ENCODE measurements around the gene MTG2. TPM values are rescaled to one million over a fixed set of nuclear protein-coding genes. Genes with fewer than 3 reads are reported as not detected.

The MTG2 gene
- polyA plus RNA-seq, 1 donor from 2014 or later: 36.1 TPM

GRCh38 chr20:62236200-62236599 lies 53.4 kb downstream of the MTG2 start:
- peak overlapping the region; percentile 54 for H3K4me2 ChIP-seq (ENCODE audit: low read length)
- H3K79me2 ChIP-seq (replicated peaks; ENCODE audit: insufficient read depth, low read length): peaks cover 29% of the 10 kb centered on the region
- H3K9ac ChIP-seq (ENCODE audit: low read length): peak overlapping the region; percentile 75
- H3K9me3 ChIP-seq (ENCODE audit: low read length): no peaks in the 10 kb centered on the region
- no peaks in the 10 kb centered on the region for H3K9me2 ChIP-seq (ENCODE audit: insufficient read depth, low read length)
- H3F3A ChIP-seq (ENCODE audit: insufficient read depth, low read length, poor library complexity, severe bottlenecking): no peaks in the 10 kb centered on the region
- H3K27me3 ChIP-seq (ENCODE audit: insufficient read depth, low read depth, low read length): no peaks in the 10 kb centered on the region
- peak overlapping the region; percentile 63 for H2AFZ ChIP-seq (ENCODE audit: low read depth, low read length)
- H4K20me1 ChIP-seq (ENCODE audit: insufficient read depth): no peaks in the 10 kb centered on the region
- TF ChIP-seq POLR2AphosphoS5 (IDR thresholded peaks at IDR 0.05) (no peak), EZH2 (IDR thresholded peaks at IDR 0.05; ENCODE audit: borderline replicate concordance, insufficient read depth, low read length, poor library complexity, severe bottlenecking) (no peak), SMC3 (conservative IDR thresholded peaks at IDR 0.05; ENCODE audit: poor library complexity) (no peak)
- peak overlapping the region; percentile 91 for H3K27ac ChIP-seq (ENCODE audit: low read length)
- no peaks in the 10 kb centered on the region for H3K36me3 ChIP-seq (ENCODE audit: insufficient read depth, low read length)
- peak overlapping the region; percentile 57 for H3K4me3 ChIP-seq (ENCODE audit: low read length)

DNA sequence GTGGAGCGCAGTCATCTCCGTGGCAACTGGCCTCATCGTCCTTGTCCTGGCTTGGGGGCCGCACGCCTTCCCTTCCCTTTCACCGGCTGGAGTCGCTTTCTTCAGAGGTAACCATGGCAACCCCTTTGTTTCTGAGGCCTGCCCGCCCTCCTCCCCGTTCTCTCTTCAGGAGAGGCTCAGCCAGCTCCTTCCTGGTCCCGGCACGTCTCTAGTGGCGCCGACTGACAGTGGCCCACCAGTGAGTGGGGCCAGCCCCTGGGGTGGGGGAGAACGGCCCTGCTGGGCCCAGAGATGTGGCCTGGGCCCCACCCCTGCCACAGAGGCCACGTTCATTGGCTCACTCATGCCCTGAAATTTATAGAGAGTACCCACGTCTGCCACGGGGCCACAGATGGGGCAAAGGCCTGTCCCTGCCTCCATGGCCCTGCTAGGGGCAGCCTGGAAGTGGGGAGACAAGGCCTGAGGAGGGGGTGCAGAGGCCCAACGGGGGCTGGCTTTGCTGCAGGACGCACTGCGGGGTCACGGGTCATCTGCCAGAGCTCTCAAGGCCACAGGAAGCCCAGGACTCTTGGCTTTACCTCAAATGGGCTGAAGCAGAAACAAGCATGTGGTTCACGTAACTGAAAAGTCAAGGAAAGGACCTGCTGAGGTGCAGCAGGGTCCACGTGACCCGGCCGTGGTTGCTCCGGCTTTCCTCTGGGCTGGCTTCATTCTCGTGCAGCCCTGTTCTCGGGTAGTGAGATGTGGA lies 54.1 kb downstream of the MTG2 start:
- H3K36me3 ChIP-seq (ENCODE audit: insufficient read depth, low read length): no peaks in the 10 kb centered on the region
- peak overlapping the region; percentile 75 for H3K9ac ChIP-seq (ENCODE audit: low read length)
- peak overlapping the region; percentile 63 for H2AFZ ChIP-seq (ENCODE audit: low read depth, low read length)
- peaks cover 32% of the 10 kb centered on the region for H3K79me2 ChIP-seq (replicated peaks; ENCODE audit: insufficient read depth, low read length)
- peak overlapping the region; percentile 57 for H3K4me3 ChIP-seq (ENCODE audit: low read length)
- no peaks in the 10 kb centered on the region for H3K9me2 ChIP-seq (ENCODE audit: insufficient read depth, low read length)
- H4K20me1 ChIP-seq (ENCODE audit: insufficient read depth): no peaks in the 10 kb centered on the region
- TF ChIP-seq EZH2 (IDR thresholded peaks at IDR 0.05; ENCODE audit: borderline replicate concordance, insufficient read depth, low read length, poor library complexity, severe bottlenecking) (no peak), TAF1 (IDR thresholded peaks at IDR 0.05; ENCODE audit: low read depth) (no peak), MXI1 (conservative IDR thresholded peaks at IDR 0.05; ENCODE audit: poor library complexity, severe bottlenecking) (peak; percentile 40), RAD21 (conservative IDR thresholded peaks at IDR 0.05) (peak; percentile 55), SMC3 (conservative IDR thresholded peaks at IDR 0.05; ENCODE audit: poor library complexity) (peak; percentile 43), EP300 (conservative IDR thresholded peaks at IDR 0.05; ENCODE audit: poor library complexity, severe bottlenecking) (peak; percentile 61), CTCF (IDR thresholded peaks at IDR 0.05; ENCODE audit: poor library complexity, severe bottlenecking) (peak; percentile 35), POLR2AphosphoS5 (IDR thresholded peaks at IDR 0.05) (peak; percentile 50)
- TF ChIP-seq, protein P1, sequence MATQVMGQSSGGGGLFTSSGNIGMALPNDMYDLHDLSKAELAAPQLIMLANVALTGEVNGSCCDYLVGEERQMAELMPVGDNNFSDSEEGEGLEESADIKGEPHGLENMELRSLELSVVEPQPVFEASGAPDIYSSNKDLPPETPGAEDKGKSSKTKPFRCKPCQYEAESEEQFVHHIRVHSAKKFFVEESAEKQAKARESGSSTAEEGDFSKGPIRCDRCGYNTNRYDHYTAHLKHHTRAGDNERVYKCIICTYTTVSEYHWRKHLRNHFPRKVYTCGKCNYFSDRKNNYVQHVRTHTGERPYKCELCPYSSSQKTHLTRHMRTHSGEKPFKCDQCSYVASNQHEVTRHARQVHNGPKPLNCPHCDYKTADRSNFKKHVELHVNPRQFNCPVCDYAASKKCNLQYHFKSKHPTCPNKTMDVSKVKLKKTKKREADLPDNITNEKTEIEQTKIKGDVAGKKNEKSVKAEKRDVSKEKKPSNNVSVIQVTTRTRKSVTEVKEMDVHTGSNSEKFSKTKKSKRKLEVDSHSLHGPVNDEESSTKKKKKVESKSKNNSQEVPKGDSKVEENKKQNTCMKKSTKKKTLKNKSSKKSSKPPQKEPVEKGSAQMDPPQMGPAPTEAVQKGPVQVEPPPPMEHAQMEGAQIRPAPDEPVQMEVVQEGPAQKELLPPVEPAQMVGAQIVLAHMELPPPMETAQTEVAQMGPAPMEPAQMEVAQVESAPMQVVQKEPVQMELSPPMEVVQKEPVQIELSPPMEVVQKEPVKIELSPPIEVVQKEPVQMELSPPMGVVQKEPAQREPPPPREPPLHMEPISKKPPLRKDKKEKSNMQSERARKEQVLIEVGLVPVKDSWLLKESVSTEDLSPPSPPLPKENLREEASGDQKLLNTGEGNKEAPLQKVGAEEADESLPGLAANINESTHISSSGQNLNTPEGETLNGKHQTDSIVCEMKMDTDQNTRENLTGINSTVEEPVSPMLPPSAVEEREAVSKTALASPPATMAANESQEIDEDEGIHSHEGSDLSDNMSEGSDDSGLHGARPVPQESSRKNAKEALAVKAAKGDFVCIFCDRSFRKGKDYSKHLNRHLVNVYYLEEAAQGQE (IDR thresholded peaks at IDR 0.05; ENCODE audit: borderline replicate concordance): peak; percentile 63
- no peaks in the 10 kb centered on the region for H3K27me3 ChIP-seq (ENCODE audit: insufficient read depth, low read depth, low read length)
- H3K27ac ChIP-seq (ENCODE audit: low read length): peak overlapping the region; percentile 91
- H3F3A ChIP-seq (ENCODE audit: insufficient read depth, low read length, poor library complexity, severe bottlenecking): no peaks in the 10 kb centered on the region
- peak overlapping the region; percentile 68 for H3K4me2 ChIP-seq (ENCODE audit: low read length)
- no peaks in the 10 kb centered on the region for H3K9me3 ChIP-seq (ENCODE audit: low read length)

Data from neural cell (in vitro differentiated cells).